Brain microvascular endothelial cell (primary cell): ENCODE measurements around the gene KATNAL1.

Source experiments
- DNase-seq: peaks from one replicate; pipeline ENCODE4 v3.0.0-alpha.2; 2020
- H3K27ac ChIP-seq: fragments of 250-450 bp; sonication (Bioruptor Pico); 2 replicates; pipeline ENCODE4 v1.5.1; 2020; ENCODE audit warnings: mild to moderate bottlenecking, moderate library complexity
- H3K27me3 ChIP-seq: fragments of 250-450 bp; sonication (Bioruptor Pico); replicated peaks from 2 replicates; pipeline ENCODE4 v1.5.1; 2020; ENCODE audit warnings: mild to moderate bottlenecking
- H3K36me3 ChIP-seq: fragments of 250-450 bp; sonication (Bioruptor Pico); replicated peaks from 2 replicates; pipeline ENCODE4 v1.5.1; 2020; ENCODE audit warnings: mild to moderate bottlenecking
- H3K4me3 ChIP-seq: 2 replicates; pipeline ENCODE4 v1.5.1; 2011; ENCODE audit warnings: low read depth, mild to moderate bottlenecking, control low read depth, low read length, moderate library complexity
- in situ Hi-C: cut with HindIII; loops from 2 replicates; pipeline ENCODE4 v1.10.0; 2017; ENCODE audit warnings: low sequenced_read_pairs, low pct_ligation_motif_present
- TF ChIP-seq, protein P1 (sequence below): IDR thresholded peaks from 2 replicates; pipeline ENCODE4 v1.5.1; 2011; ENCODE audit warnings: low read depth, mild to moderate bottlenecking, moderate library complexity, low read length, control low read depth, inconsistent platforms; ENCODE audit errors: missing control alignments

KATNAL1 gene

DNA sequence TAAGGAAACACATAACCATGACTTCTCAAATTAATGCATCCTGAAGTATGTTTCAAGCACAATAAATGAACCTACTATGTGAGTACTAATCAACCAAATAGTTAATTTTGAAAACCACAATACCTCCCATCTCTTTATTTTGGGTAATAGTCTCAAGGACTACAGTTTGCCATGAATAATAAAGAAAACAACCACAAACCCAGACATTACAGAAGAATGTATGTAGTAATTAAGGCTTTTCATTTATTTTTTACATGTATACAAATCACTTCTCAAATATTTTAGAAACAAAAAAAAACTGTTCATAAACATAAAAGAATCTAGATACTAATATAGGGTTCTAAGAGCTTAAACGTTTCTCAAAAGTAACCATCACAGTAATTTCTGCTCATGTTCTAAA lies 6.8 kb downstream of the KATNAL1 start:
- peak overlapping the region; percentile 85 for H3K27ac ChIP-seq
- TF ChIP-seq, protein P1, sequence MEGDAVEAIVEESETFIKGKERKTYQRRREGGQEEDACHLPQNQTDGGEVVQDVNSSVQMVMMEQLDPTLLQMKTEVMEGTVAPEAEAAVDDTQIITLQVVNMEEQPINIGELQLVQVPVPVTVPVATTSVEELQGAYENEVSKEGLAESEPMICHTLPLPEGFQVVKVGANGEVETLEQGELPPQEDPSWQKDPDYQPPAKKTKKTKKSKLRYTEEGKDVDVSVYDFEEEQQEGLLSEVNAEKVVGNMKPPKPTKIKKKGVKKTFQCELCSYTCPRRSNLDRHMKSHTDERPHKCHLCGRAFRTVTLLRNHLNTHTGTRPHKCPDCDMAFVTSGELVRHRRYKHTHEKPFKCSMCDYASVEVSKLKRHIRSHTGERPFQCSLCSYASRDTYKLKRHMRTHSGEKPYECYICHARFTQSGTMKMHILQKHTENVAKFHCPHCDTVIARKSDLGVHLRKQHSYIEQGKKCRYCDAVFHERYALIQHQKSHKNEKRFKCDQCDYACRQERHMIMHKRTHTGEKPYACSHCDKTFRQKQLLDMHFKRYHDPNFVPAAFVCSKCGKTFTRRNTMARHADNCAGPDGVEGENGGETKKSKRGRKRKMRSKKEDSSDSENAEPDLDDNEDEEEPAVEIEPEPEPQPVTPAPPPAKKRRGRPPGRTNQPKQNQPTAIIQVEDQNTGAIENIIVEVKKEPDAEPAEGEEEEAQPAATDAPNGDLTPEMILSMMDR, result no peak
- H3K36me3 ChIP-seq, result no peaks in the 10 kb centered on the region
- in situ Hi-C loops, result no loop called here
- no peaks in the 10 kb centered on the region for H3K27me3 ChIP-seq
- DNase-seq, result no peak
- H3K4me3 ChIP-seq, result no peak overlapping the region

DNA sequence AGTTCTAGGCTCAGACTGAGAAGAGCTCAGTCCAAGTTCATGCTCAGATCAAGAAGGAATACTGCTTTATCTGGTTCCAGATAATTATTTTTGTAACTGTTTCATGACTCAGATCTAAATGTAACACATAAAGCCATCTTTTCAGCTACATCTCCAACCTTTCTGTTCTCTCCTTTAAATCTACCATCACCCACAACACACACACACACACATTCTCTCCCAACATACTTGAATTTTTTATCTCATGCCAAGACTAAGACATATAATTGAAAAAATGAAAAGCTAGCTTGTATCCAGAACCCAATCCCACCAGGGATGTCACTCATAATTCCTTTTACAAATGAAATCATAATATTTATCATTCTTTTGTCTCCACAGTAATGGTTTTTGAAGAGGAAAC lies 7.6 kb downstream of the KATNAL1 start:
- in situ Hi-C loops, result no loop called here
- peak overlapping the region; percentile 85 for H3K27ac ChIP-seq
- H3K4me3 ChIP-seq, result no peak overlapping the region
- TF ChIP-seq, protein P1, result no peak
- no peak for DNase-seq
- H3K27me3 ChIP-seq, result no peaks in the 10 kb centered on the region
- no peaks in the 10 kb centered on the region for H3K36me3 ChIP-seq

DNA sequence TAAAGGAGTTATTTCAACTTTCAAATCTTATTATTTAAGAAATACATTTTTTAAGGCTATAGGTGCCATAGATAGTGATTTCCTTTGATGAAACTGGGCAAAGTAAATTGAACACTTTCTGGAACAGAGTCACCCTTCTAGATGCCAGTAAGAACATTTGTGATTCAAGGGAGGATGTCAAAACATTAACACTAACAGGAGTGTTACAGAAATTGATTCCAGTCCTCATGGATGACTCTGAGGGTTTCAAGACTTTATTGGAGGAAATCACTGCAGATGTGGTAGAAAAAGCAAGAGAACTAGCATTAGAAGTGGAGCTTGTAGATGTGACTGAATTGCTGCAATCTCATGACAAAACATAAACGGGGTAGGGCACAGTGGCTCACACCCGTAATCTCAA lies 12.2 kb downstream of the KATNAL1 start:
- H3K27ac ChIP-seq, result no peak overlapping the region
- no peak overlapping the region for H3K4me3 ChIP-seq
- H3K36me3 ChIP-seq, result no peaks in the 10 kb centered on the region
- H3K27me3 ChIP-seq, result no peaks in the 10 kb centered on the region
- in situ Hi-C loops, result no loop called here
- TF ChIP-seq, protein P1, result no peak
- no peak for DNase-seq

DNA sequence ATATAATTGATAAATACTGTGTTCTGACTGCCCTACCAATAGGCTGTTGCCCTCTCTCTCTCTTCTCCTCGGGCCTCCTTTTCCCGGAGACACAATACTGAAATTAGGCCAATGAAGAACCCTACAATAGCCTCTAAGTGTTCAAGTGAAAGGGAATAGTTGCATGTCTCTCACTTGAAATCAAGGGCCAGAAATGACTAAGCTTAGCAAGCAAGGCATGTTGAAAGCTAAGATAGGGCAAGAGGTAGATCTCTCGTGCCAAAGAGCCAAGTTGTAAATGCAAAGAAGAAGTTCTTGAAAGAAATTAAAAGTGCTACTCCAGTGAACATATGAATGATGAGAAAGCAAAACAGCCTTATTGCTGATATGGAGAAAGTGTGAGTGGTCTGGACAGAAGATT lies 13.3 kb downstream of the KATNAL1 start:
- H3K27me3 ChIP-seq, result no peaks in the 10 kb centered on the region
- H3K4me3 ChIP-seq, result no peak overlapping the region
- H3K27ac ChIP-seq, result no peak overlapping the region
- in situ Hi-C loops, result no loop called here
- DNase-seq, result no peak
- H3K36me3 ChIP-seq, result no peaks in the 10 kb centered on the region
- TF ChIP-seq, protein P1, result no peak

DNA sequence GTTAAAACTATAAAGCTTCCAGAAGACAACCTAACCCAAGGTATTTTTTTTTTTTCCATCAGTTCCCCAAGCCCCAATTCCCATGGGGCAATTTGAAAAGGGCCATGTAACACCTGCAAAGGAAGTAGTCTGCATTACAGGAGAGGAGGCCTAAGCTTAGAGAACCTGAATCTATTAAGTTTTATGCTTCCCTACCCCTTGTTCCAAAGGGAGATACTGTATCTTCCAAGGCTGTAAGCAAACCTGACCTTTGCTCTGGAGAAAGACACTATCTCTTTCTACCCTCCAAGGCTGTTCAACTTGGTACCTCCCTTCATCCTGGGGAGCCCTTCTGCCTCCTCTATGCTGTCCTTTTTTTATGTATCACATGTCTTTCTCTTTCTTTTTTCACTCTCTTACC lies 15.0 kb downstream of the KATNAL1 start:
- no peaks in the 10 kb centered on the region for H3K36me3 ChIP-seq
- H3K27me3 ChIP-seq, result no peaks in the 10 kb centered on the region
- in situ Hi-C loops, result no loop called here
- no peak for DNase-seq
- no peak overlapping the region for H3K4me3 ChIP-seq
- no peak overlapping the region for H3K27ac ChIP-seq
- TF ChIP-seq, protein P1, result no peak

DNA sequence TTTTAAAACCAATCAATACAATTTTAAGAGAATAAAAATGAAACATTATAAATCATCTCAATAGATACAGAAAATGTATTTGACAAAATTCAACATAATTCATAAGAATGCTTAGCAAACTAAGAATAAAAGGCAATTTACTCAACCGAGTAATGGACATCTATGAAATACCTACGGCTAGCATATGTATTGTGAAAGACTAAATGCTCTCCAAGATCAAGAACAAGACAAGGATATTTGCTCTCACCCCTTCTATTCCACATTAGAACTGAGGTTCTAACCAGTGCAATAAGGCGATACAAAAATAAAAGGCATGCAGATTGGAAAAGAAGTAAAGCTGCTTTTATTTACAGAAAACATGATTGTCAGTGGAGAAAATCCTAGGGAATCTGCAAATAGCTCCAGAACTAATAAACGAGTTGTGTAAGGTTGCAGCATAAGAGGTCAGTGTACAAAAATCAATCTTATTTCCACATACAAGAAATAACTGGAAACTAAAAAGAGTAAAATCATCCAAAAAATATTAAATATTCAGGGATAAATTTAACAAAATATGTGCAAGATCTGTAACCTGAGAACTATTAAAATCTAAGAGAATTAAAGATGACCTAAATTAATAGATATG lies 16.4 kb downstream of the KATNAL1 start:
- Histone ChIP-seq H3K4me3 (no peak overlapping the region), H3K36me3 (no peaks in the 10 kb centered on the region), H3K27ac (no peak overlapping the region), H3K27me3 (no peaks in the 10 kb centered on the region)
- in situ Hi-C loops, result no loop called here
- TF ChIP-seq, protein P1, result no peak
- no peak for DNase-seq
